ENCODE data around the gene NDUFA7. TPM values are rescaled to one million over a fixed set of nuclear protein-coding genes. Genes with fewer than 3 reads are reported as not detected.
"Not testable (repeated sequence)": the region's sequence is repeated elsewhere in the genome, so short reads cannot be mapped to it uniquely, and the experiment has no call there.

The NDUFA7 gene
- total RNA-seq, 1 donor = 9.1 TPM

GRCh38 chr19:8269724-8270123 is 51.5 kb downstream of the NDUFA7 start:
- H3K4me3 ChIP-seq (ENCODE audit: low read depth, low read length) = no peak overlapping the region
- no peak for DNase-seq (ENCODE audit: low read depth)
- no peak for TF ChIP-seq CTCF (IDR thresholded peaks at IDR 0.05; ENCODE audit: insufficient read depth, low read depth, low read length)

GRCh38 chr19:8265872-8266271 is 55.3 kb downstream of the NDUFA7 start:
- DNase-seq (ENCODE audit: low read depth) = no peak
- H3K4me3 ChIP-seq (ENCODE audit: low read depth, low read length) = no peak overlapping the region
- no peak for TF ChIP-seq CTCF (IDR thresholded peaks at IDR 0.05; ENCODE audit: insufficient read depth, low read depth, low read length)

- not testable (repeated sequence) for H3K4me3 ChIP-seq (ENCODE audit: low read depth, low read length); DNase-seq (ENCODE audit: low read depth)
Observed at GRCh38 chr19:8264248-8264647, 56.9 kb downstream of the NDUFA7 start.

GRCh38 chr19:8262431-8262830 is 58.7 kb downstream of the NDUFA7 start:
- H3K4me3 ChIP-seq (ENCODE audit: low read depth, low read length) = no peak overlapping the region
- no peak for TF ChIP-seq CTCF (IDR thresholded peaks at IDR 0.05; ENCODE audit: insufficient read depth, low read depth, low read length)
- DNase-seq (ENCODE audit: low read depth) = no peak

- DNase-seq (ENCODE audit: low read depth) = no peak
- no peak overlapping the region for H3K4me3 ChIP-seq (ENCODE audit: low read depth, low read length)
- no peak for TF ChIP-seq CTCF (IDR thresholded peaks at IDR 0.05; ENCODE audit: insufficient read depth, low read depth, low read length)
Observed at GRCh38 chr19:8261881-8262280, 59.3 kb downstream of the NDUFA7 start.

- no peak overlapping the region for H3K4me3 ChIP-seq (ENCODE audit: low read depth, low read length)
- TF ChIP-seq CTCF (IDR thresholded peaks at IDR 0.05; ENCODE audit: insufficient read depth, low read depth, low read length) = no peak
- no peak for DNase-seq (ENCODE audit: low read depth)
Observed at GRCh38 chr19:8261347-8261746, 59.8 kb downstream of the NDUFA7 start.

Other genes with a start within 250 kb of the NDUFA7 start
- gene FBN3, start 171.8 kb downstream of the NDUFA7 start, total RNA-seq = not detected in 2 replicates
- gene CERS4, start 112.0 kb downstream of the NDUFA7 start, total RNA-seq = 6.0 and 10.3 TPM in 2 replicates
- 18.1 and 29.0 TPM in 2 replicates for gene CD320, start 13.0 kb downstream of the NDUFA7 start, total RNA-seq
- gene RPS28, start 121 bp upstream of the NDUFA7 start, total RNA-seq = 86.4 and 117 TPM in 2 replicates
- gene KANK3, start 21.9 kb upstream of the NDUFA7 start, total RNA-seq = under 0.01 and 0.64 TPM in 2 replicates
- gene ANGPTL4, start 42.8 kb upstream of the NDUFA7 start, total RNA-seq = 0.64 and 1.3 TPM in 2 replicates
- 27.6 and 27.7 TPM in 2 replicates for gene RAB11B, start 69.0 kb upstream of the NDUFA7 start, total RNA-seq
- gene MARCHF2, start 91.9 kb upstream of the NDUFA7 start, total RNA-seq = 51.8 and 70.9 TPM in 2 replicates
- gene HNRNPM, start 123.6 kb upstream of the NDUFA7 start, total RNA-seq = 41.9 and 49.0 TPM in 2 replicates
- under 0.01 TPM in 1 of 2 replicates, not detected in the other for gene PRAM1, start 181.3 kb upstream of the NDUFA7 start, total RNA-seq
- 5.2 and 6.4 TPM in 2 replicates for gene ZNF414, start 192.8 kb upstream of the NDUFA7 start, total RNA-seq

Measured in fibroblast of villous mesenchyme (primary cell).